H1 (cell line): ENCODE measurements around the gene ADRA2B.

ENCODE experiments used
- CEBPB ChIP-seq: IDR thresholded peaks from 2 replicates; pipeline ENCODE4 v1.6.1; 2012; ENCODE audit warnings: low read depth, low read length
- CTCF ChIP-seq, 3 experiments: IDR thresholded peaks; 1 replicate in 2 of 3; 2 replicates in 1 of 3; pipeline versions ENCODE4 v1.5.1 to v1.6.1; 2011; ENCODE audit warnings: low read length in 3 of 3, mild to moderate bottlenecking in 3 of 3, inconsistent platforms in 2 of 3, low read depth in 1 of 3, moderate library complexity in 1 of 3; ENCODE audit not compliant: insufficient read depth in 1 of 3; ENCODE audit errors: control extremely low read depth in 1 of 3
- EZH2 ChIP-seq: fragments of 200-600 bp; sonication (generic); IDR thresholded peaks from 2 replicates; pipeline ENCODE4 v1.7.1; 2012; ENCODE audit warnings: low read depth, mild to moderate bottlenecking, moderate library complexity, low read length, inconsistent platforms; ENCODE audit not compliant: severe bottlenecking
- FOSL1 ChIP-seq: IDR thresholded peaks from 2 replicates; pipeline ENCODE4 v1.6.1; 2011; ENCODE audit warnings: mild to moderate bottlenecking, low read depth, low read length, moderate library complexity; ENCODE audit not compliant: insufficient read depth

GRCh38 chr2:96131152-96131812 lies 14.9 kb upstream of the ADRA2B start:
- TF ChIP-seq EZH2 = no peak
- TF ChIP-seq CTCF (IDR thresholded peaks at IDR 0.05; ENCODE audit: control extremely low read depth in 1 of 3, insufficient read depth in 1 of 3, low read depth in 1 of 3, low read length in 3 of 3) = no peak
- TF ChIP-seq CEBPB = no peak
- no peak for TF ChIP-seq FOSL1
